Cardiac fibroblast (primary cell): ENCODE data around the gene MARK3.

Experiments used
- DNase-seq, 2 donors: peaks; one replicate each; pipeline versions ENCODE4 v3.0.0 to v3.0.0-alpha.2; 2010; ENCODE audit warnings: low read depth in 2 of 2
- H3K4me3 ChIP-seq, 2 donors: replicated peaks in 1 of 2; 1 replicate in 1 of 2; 2 replicates in 1 of 2; pipeline ENCODE4 v1.5.1; 2011; ENCODE audit warnings: low read depth in 2 of 2, low read length in 2 of 2, mild to moderate bottlenecking in 2 of 2, moderate library complexity in 1 of 2
- CTCF ChIP-seq: IDR thresholded peaks from one replicate; pipeline ENCODE4 v1.5.1; 2011; ENCODE audit warnings: low read depth, mild to moderate bottlenecking, low read length, inconsistent platforms

The MARK3 gene

GRCh38 chr14:103532216-103533136 is 147.3 kb downstream of the MARK3 start:
- TF ChIP-seq CTCF: no peak
- H3K4me3 ChIP-seq: no peak overlapping the region
- DNase-seq: no peak

GRCh38 chr14:103533137-103533998 is 148.2 kb downstream of the MARK3 start:
- H3K4me3 ChIP-seq: no peak overlapping the region
- no peak for TF ChIP-seq CTCF
- no peak for DNase-seq

GRCh38 chr14:103533999-103534575 is 148.9 kb downstream of the MARK3 start:
- no peak overlapping the region for H3K4me3 ChIP-seq
- no peak for TF ChIP-seq CTCF
- DNase-seq: no peak

- H3K4me3 ChIP-seq: no peak overlapping the region
- DNase-seq: no peak
Observed at GRCh38 chr14:103534576-103535061, 149.4 kb downstream of the MARK3 start.

GRCh38 chr14:103535081-103535890 is 150.1 kb downstream of the MARK3 start:
- no peak for DNase-seq

More at GRCh38 chr14:103534576-103535061, 149.4 kb downstream of the MARK3 start:
- TF ChIP-seq CTCF: no peak

More at GRCh38 chr14:103535081-103535890, 150.1 kb downstream of the MARK3 start:
- no peak overlapping the region for H3K4me3 ChIP-seq
- TF ChIP-seq CTCF: no peak
